ENCODE measurements around the gene USP11. TPM values are rescaled to one million over a fixed set of nuclear protein-coding genes. Genes with fewer than 3 reads are reported as not detected.

USP11 gene
- total and polyA plus RNA-seq, 3 donors from 2014 or later: 113 to 185 (median 128) TPM

- Histone ChIP-seq H3K4me3 (no peak overlapping the region), H3K36me3 (ENCODE audit: low read depth, missing control alignments) (no peaks in the 10 kb centered on the region), H3K27ac (peak overlapping the region; percentile 81 to 86), H3K4me1 (peaks cover 6% of the 10 kb centered on the region), H3K9me3 (no peaks in the 10 kb centered on the region), H3K27me3 (no peaks in the 10 kb centered on the region)
- 66 to 78% methylated on average over 8 of the region's 8 CpGs for WGBS, 2 donors
- intact Hi-C loops (cut with DNase I; ENCODE audit: low total_unique reads): no loop called here
- TF ChIP-seq POLR2A (IDR thresholded peaks at IDR 0.05) (no peak), CTCF (IDR thresholded peaks at IDR 0.05) (no peak)
- DNase-seq: no peak
Measured at GRCh38 chrX:47216393-47216925, 16.4 kb upstream of the USP11 start.

- Histone ChIP-seq H3K36me3 (ENCODE audit: low read depth, missing control alignments) (no peaks in the 10 kb centered on the region), H3K27me3 (no peaks in the 10 kb centered on the region), H3K27ac (peak overlapping the region; percentile 81 to 86), H3K4me3 (peak overlapping the region; percentile 9 to 69), H3K4me1 (peaks cover 6% of the 10 kb centered on the region), H3K9me3 (no peaks in the 10 kb centered on the region)
- intact Hi-C loops (cut with DNase I; ENCODE audit: low total_unique reads): no loop called here
- no peak for DNase-seq
- TF ChIP-seq CTCF (IDR thresholded peaks at IDR 0.05) (no peak), POLR2A (IDR thresholded peaks at IDR 0.05) (no peak)
- WGBS, 2 donors: 4 to 6% methylated on average over 20 to 22 of the region's 22 CpGs
Measured at GRCh38 chrX:47217121-47217851, 15.5 kb upstream of the USP11 start.

GRCh38 chrX:47217852-47218279, 14.9 kb upstream of the USP11 start:
- Histone ChIP-seq H3K27me3 (no peaks in the 10 kb centered on the region), H3K4me3 (peak overlapping the region; percentile 69 to 77), H3K27ac (peak overlapping the region; percentile 91 to 95), H3K36me3 (ENCODE audit: low read depth, missing control alignments) (no peaks in the 10 kb centered on the region), H3K9me3 (no peaks in the 10 kb centered on the region), H3K4me1 (peaks cover 6% of the 10 kb centered on the region)
- TF ChIP-seq CTCF (IDR thresholded peaks at IDR 0.05) (no peak), POLR2A (IDR thresholded peaks at IDR 0.05) (no peak)
- WGBS, 2 donors: 0% methylated on average over 13 to 30 of the region's 31 CpGs
- intact Hi-C loops (cut with DNase I; ENCODE audit: low total_unique reads): no loop called here
- peak; percentile 97 for DNase-seq

GRCh38 chrX:47218280-47218919, 14.4 kb upstream of the USP11 start, which contains the start of gene CDK16:
TSS of gene CDK16 (plus strand) at chrX:47218681. CDS start at chrX:47223558, 4,877 bp downstream.
- H3K27ac ChIP-seq: peak within 1 kb of the TSS; percentile 91 to 95
- peak within 1 kb of the TSS; percentile 69 to 77 for H3K4me3 ChIP-seq
- no peaks in the 10 kb centered on the region for H3K36me3 ChIP-seq (ENCODE audit: low read depth, missing control alignments)
- DNase-seq: peak; percentile 60
- H3K9me3 ChIP-seq: no peaks in the 10 kb centered on the region
- 6% methylated on average over 21 of the region's 61 CpGs; no CpG with 5 or more reads in 1 of the 2 donors for WGBS, 2 donors
- intact Hi-C loops (cut with DNase I; ENCODE audit: low total_unique reads): no loop called here
- no peaks in the 10 kb centered on the region for H3K27me3 ChIP-seq
- peaks cover 6% of the 10 kb centered on the region for H3K4me1 ChIP-seq
- TF ChIP-seq POLR2A (IDR thresholded peaks at IDR 0.05) (no peak), CTCF (IDR thresholded peaks at IDR 0.05) (peak in 1 of 3 experiments; percentile 4)

All from testis (tissue), 3 donors.